Activated T-cell treated with anti-CD3 and anti-CD28 coated beads for 1 hour (primary cell): ENCODE results near the gene RBM12.
"Not testable (repeated sequence)": the region's sequence is repeated elsewhere in the genome, so short reads cannot be mapped to it uniquely, and the experiment has no call there.

Experiments used
- DNase-seq: peaks from one replicate; pipeline ENCODE4 v3.0.0-alpha.2; 2020; ENCODE audit warnings: low read depth

Gene RBM12

GRCh38 chr20:35698298-35699126 is 33.8 kb upstream of the RBM12 start:
- DNase-seq: no peak

- no peak for DNase-seq
Measured at GRCh38 chr20:35697696-35698297, 33.1 kb upstream of the RBM12 start.

- DNase-seq: no peak
Measured at GRCh38 chr20:35695978-35696377, 31.3 kb upstream of the RBM12 start.

DNA sequence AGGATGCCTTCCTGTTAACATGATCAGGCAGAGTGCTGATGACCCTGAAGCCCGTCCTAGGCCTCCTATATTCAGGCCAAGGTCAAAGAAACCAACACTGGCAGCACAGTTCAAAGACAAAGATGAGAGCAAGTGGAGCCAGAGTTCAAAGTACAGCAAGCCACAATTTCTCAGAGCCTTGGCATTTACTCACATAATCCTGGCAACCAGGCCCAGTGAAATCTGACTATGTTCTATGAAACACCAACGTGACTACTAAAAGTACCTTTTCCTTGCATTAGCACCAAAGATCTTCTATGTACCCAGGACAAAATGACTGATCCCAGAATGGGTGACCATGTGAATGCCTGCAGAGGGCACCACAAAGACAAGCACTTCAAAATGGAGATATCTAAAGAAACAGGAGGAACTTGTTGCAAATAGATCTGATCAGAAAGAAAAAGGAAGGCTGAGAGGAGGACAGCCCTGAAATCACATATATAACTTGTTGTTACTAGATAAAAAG is 30.6 kb upstream of the RBM12 start:
- DNase-seq: no peak

GRCh38 chr20:35690265-35690664 is 25.6 kb upstream of the RBM12 start:
- no peak for DNase-seq

GRCh38 chr20:35686872-35687271 is 22.2 kb upstream of the RBM12 start:
- DNase-seq: not testable (repeated sequence)

DNA sequence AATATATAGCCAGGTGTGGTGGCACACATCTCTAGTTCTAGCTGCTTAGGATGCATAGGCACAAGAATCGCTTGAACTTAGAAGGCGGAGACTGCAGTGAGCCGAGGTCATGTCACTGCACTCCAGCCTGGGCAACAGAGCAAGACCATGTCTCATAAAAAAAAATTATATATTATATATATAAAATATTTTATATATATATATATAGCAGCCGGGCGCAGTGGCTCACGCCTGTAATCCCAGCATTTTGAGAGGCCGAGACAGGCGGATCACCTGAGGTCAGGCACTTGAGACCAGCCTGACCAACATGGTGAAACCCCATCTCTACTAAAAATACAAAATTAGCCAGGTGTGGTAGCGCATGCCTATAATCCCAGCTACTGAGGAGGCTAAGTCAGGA is 20.7 kb upstream of the RBM12 start:
- DNase-seq: not testable (repeated sequence)

GRCh38 chr20:35681960-35682359 is 17.3 kb upstream of the RBM12 start:
- no peak for DNase-seq

DNA sequence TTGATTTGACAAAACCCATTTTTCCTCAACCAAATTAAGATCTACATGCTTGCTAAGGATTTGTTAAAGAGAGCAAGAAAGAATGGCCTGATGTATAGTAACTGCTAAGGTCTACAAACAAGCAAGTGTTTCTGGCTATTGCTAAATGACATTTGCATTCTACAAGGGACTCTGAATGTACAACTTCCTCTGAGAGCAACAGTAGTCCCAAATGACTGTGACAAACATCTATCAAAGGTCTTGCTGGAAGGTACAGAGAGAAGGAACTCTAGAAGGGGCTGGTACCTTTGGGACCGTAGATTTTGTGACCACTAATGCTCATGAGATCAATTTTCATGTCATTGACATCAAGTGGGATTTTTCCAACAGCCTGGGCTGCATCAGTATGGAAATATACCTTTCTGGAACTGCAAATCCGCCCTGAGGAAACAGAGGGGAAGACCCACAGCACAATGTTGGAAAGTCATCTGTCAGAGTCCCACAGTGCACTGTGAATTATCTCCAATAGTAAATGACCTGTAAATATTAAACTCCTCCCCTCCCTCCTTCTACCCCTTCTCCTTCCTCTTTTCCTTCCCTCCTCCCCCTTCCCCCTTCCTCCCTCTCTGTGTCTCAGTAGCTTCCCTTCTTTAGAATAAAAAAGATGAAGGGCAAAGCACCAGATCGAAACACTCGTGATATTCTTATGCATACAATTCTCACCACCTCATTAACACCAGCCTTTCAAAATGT is 15.9 kb upstream of the RBM12 start:
- no peak for DNase-seq

GRCh38 chr20:35674921-35675320 is 10.2 kb upstream of the RBM12 start:
- no peak for DNase-seq

GRCh38 chr20:35673884-35674283 is 9.2 kb upstream of the RBM12 start:
- no peak for DNase-seq

DNA sequence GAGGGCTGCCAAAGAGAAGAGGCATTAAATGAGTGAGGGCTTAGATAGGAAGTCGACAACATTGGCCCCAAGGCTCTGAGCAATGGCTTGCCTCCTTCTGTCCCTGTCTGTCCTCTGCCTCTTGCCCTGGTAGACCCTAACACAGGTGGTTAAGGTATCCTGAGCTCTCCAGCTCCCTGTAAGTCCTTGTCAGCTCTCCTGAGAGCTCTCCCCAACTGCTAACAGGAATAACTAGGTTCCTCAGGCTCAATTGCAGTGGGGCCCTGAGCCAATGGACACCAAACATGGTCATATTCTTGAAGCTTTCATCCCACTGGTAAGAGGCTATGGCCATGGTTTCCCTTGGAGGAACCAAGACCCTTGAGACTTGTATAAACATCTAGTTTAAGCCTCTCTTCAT is 5.0 kb upstream of the RBM12 start:
- no peak for DNase-seq

GRCh38 chr20:35669221-35669620 is 4.5 kb upstream of the RBM12 start:
- DNase-seq: no peak

- no peak for DNase-seq
Measured at GRCh38 chr20:35665949-35666288, 1.2 kb upstream of the RBM12 start.

GRCh38 chr20:35663516-35664465 is 909 bp downstream of the RBM12 start:
- DNase-seq: peak; percentile 43

GRCh38 chr20:35662551-35662950 is 2.1 kb downstream of the RBM12 start:
- DNase-seq: no peak

GRCh38 chr20:35661908-35662307 is 2.8 kb downstream of the RBM12 start:
- DNase-seq: no peak

DNA sequence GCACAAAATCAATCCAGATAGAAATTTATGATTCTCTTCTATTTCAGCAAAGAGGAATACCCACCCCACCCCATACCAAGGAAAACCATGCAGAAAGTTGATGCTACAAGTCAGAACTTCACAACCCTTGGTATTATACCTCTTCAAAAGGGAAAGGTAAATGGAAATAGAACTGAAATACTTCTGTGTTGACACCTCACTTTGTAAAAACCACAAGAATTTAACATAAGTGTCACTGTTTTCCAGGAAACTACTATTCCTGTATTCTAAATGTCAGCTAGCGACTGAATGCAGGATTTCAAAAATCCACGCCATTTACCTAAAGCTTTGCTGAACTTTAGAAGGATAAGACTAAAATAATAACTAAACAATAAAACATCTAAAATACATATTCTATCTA is 3.6 kb downstream of the RBM12 start:
- DNase-seq: no peak

DNA sequence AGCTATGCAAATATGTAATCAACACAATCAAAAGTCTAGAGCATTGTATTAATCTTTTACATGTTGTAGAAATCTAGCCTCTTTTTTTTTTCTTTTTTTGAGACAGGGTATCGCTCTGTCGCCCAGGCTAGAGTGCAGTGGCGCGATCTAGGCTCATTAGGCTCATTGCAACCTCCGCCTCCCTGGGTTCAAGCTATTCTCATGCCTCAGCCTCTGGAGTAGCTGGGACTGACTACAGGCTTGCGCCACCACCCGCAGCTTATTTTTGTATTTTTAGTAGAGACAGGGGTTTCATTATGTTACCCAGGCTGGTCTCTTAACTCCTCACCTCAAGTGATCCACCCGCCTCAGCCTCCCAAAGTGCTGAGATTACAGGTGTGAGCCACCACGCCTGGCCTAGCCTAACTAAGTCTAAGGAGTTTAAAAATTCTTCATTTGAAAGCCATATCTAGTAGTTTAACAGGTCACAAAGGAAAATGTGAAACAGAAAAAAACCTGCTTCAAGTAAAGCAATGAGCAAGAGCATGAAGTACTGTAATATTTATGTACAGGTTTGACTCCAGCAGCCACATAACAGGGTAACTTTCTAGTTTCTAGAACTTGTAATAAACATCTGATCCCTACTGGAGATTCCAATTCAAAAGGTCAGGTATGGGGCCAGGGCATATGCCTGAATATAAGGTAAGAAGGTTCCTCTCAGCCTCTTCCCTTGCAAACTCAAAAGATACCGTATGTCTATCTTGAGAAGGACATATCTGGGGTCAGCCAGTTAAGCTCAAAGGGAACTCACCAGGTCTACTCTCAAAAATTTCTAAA is 4.4 kb downstream of the RBM12 start:
- DNase-seq: no peak

DNA sequence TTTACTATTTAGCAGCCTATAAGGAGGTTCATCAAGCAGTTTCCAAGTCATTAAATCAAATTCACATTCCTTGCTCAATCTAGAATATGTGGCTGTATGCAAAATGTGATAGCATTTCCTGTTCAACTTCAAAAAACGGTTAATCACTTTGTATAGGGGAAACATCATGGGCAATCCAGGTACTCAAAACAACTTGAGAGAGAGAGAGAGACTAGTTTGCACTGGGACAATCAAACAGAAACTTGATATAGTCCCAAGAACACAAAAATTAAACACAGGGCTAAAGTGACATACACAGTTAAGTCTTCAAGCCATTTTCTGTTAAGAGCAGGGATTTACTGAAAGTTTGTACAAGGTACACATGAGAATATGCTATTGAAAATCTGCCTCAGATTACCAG is 7.4 kb downstream of the RBM12 start:
- DNase-seq: no peak

- DNase-seq: no peak
Measured at GRCh38 chr20:35654415-35654814, 10.3 kb downstream of the RBM12 start.
